Measurements from ENCODE around the gene STARD13.
A peak's percentile ranks its signal among the peaks of the same experiment; 100 is the strongest.

Gene STARD13

DNA sequence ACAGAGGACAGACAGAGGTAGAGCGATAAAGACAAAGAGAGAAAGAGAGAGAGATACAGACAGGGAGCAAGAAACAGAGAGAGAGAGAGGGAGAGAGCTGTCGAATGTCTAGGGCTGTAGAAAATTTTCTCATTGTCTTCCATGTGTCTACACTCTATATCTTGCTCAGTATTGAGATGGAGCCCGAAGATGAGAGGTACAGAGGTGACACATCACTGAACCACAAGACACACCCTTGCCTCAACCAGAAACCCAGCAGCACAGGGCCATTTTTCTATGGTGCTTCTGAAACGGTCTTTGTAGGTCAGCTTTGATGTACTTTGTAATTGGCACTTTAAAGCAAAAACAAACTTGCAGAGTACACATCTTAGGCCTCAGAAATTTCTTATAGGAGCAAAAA, 157.4 kb downstream of the STARD13 start:
- TF ChIP-seq, protein P1, sequence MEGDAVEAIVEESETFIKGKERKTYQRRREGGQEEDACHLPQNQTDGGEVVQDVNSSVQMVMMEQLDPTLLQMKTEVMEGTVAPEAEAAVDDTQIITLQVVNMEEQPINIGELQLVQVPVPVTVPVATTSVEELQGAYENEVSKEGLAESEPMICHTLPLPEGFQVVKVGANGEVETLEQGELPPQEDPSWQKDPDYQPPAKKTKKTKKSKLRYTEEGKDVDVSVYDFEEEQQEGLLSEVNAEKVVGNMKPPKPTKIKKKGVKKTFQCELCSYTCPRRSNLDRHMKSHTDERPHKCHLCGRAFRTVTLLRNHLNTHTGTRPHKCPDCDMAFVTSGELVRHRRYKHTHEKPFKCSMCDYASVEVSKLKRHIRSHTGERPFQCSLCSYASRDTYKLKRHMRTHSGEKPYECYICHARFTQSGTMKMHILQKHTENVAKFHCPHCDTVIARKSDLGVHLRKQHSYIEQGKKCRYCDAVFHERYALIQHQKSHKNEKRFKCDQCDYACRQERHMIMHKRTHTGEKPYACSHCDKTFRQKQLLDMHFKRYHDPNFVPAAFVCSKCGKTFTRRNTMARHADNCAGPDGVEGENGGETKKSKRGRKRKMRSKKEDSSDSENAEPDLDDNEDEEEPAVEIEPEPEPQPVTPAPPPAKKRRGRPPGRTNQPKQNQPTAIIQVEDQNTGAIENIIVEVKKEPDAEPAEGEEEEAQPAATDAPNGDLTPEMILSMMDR (IDR thresholded peaks at IDR 0.05), result no peak
- DNase-seq (ENCODE audit: low spot score), result no peak
- Histone ChIP-seq H3K27ac (peak overlapping the region in 1 of 2 donors; percentile 55), H3K4me3 (no peak overlapping the region)

DNA sequence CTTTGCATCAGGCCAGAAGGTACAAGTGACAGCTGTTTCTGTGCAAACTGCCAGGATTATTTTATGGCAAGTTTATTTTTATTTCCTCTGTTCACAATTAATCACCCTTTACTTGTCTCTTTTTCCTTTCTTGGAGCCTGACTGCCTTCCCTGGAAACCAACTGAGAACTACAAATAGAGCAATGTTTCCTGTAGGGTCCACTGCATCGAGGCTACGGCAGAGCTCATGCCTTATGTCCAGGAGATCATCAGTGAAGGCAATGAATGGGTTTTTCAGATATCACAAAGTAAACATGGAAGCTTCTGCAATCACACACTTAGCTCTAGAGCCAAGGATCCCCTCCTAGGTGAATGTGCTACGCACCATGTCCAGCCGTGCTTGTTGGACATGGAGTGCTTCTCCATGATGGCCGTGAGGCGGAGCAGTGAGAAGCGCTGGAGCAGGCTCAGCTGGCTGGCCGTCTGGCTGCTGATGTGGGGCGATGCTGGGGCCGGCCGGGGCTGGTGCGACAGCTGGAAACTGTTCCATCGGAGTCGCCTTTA, 158.5 kb downstream of the STARD13 start:
- no peak for DNase-seq (ENCODE audit: low spot score)
- H3K27ac ChIP-seq, result peak overlapping the region; percentile 49 to 92
- TF ChIP-seq, protein P1 (IDR thresholded peaks at IDR 0.05), result no peak
- H3K4me3 ChIP-seq, result peak overlapping the region; percentile 48

DNA sequence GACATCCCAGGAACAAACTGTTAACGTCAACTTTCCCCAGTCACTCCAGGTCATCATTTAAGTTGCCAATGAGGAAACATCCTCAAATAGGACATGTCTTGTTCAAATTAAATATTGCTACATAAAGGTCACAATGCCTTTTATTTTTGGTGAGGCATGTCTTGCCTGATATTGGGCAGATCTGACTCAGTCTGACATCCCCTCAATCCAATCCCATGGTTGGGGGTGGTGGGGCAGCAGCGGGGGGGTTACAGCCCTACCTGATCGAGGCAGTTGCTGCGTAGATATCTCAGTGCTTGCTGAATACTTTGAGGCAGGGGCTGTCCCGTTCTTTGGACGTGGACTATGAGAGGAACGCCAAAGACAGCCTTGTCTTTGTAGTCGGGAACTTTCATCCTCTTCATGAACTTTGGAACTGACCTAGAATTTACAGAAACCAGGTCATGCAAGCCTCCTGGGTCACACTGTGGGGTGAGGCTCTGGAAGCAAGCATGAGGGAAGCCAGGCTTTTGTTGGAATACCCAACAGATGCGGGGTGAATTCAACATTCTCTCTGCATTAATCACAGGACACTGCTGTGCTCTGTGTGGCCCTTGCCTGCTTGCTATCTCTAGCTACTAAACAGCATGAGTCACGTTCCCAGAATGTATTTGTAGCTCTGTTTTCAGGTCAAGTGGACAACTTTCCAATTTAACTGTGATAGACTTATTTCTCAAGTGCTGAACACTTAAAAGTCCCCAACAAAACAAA, 159.6 kb downstream of the STARD13 start:
- TF ChIP-seq, protein P1 (IDR thresholded peaks at IDR 0.05), result no peak
- peak overlapping the region; percentile 53 for H3K4me3 ChIP-seq
- no peak for DNase-seq (ENCODE audit: low spot score)
- peak overlapping the region; percentile 49 to 92 for H3K27ac ChIP-seq

DNA sequence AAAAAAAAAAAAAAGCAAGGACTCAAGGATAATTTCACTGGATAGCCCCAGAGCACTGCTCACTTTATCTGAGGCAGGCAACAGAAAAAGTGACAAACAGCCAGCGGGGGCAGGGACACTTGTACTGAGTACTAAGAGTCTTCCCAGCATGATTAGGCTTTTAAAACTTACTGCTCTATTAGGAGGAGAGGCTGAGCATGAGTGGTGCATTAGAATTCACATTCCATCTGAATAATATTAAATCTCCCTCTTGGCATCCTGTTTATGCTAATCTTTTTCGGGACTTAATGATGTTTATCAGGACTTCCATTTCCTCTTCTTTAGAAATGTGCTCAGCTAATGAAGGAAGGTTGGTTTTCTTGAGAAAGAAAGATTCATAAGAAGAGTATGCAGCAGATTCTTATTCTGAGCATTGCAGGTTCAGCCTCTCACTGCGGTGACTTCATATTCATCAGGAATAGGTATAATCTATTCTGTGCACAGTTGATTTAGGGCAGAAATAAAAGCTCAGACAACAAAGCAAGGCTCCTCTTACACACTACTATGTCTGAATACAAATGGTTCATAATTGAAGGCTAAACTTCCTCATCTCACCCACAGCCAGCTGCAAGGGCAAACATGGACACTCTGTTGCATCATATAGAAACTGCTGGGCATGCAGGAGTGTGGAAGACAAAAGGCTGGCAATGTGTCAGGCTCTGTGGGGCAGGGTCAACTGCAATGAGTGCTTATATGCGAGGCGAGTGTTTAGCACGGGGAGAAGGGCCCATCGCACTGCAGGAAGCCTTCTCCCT, 162.3 kb downstream of the STARD13 start:
- Histone ChIP-seq H3K27ac (peak overlapping the region; percentile 40 to 66), H3K4me3 (no peak overlapping the region)
- TF ChIP-seq, protein P1 (IDR thresholded peaks at IDR 0.05), result no peak
- DNase-seq (ENCODE audit: low spot score), result no peak

DNA sequence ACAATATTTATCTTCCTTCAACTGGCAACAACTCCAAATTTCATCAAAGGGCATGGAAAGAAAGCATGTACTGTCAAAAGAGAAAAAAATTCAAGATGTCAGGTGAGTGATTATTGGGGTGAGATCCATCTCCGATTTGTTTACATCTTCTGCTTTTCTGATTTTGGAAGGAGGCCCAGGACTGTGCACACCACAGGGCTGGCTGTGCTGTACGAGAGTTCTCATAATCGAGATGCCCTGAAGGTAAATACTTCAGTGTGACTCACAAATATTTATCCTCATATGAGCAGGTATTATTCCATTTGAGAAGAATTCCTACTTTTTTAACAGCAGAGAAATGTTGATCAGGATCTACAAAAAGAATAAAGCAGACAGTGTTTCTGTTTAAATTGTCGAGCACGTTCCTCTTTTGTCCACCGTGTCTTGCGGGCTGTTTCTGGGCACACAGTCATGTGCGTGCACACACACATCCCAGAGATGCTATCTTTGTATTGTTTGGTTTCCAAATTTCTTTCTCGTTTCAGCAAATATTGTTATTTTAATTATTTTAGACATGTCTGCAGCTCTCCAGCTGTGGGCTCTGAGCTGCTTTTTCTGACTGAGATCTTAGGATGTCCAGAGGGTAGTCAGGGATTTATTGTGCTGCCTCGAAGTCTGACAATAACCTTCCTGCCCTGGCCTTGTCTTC, 165.6 kb downstream of the STARD13 start:
- DNase-seq (ENCODE audit: low spot score), result no peak
- peak overlapping the region in 1 of 2 donors; percentile 29 for H3K27ac ChIP-seq
- TF ChIP-seq, protein P1 (IDR thresholded peaks at IDR 0.05), result no peak
- H3K4me3 ChIP-seq, result no peak overlapping the region

DNA sequence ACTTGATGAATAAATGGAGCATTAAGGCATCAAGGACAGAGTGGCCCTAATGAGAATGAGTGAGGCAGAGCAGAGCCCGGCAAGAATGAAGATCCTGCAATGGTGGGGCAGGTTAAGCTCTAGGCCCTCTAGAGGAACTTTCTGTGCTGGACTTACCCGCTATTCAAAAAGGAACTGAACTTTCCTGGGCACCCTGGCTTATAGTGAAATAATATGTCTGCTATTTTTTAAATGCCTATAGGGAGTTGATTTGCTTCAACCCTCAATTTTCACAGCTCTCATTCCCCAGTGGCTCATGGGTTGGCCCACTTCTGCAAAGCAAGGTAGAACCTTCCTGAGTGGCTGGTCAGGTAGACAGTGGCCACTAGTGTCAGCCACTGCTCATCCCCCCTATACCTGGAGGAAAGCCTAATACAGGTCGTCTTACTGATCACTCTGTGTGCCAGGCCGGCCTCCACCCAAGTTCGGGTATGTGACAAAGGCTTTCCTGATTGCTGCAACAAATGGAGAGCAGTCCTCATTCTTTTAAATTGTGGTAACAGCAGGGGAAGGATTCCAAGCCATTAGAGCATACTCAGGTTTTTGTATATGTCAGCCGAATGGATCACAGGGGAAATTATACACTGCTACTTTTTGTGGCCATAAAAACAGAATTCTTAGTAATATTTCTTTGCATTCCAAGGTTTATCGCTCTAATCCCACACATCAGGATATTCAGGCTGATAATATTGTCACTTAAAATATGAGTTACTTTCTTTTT, 166.4 kb downstream of the STARD13 start:
- Histone ChIP-seq H3K4me3 (no peak overlapping the region), H3K27ac (peak overlapping the region in 1 of 2 donors; percentile 29)
- no peak for DNase-seq (ENCODE audit: low spot score)
- TF ChIP-seq, protein P1 (IDR thresholded peaks at IDR 0.05), result no peak
